OCI-LY1 (cell line): ENCODE results near the gene MARK3.

ENCODE experiments used
- EZH2 ChIP-seq: fragments of 200-600 bp; sonication (generic), shearing (Covaris generic); IDR thresholded peaks from 2 replicates; pipeline ENCODE4 v1.8.0; 2017; ENCODE audit warnings: borderline replicate concordance, mixed run types, mild to moderate bottlenecking, antibody characterized with exemption, low read length, moderate library complexity, mixed read lengths
- TF ChIP-seq, protein P1 (sequence below): fragments of 200-600 bp; sonication (generic), shearing (Covaris generic); IDR thresholded peaks from 2 replicates; pipeline ENCODE4 v1.5.1; 2017; ENCODE audit warnings: mild to moderate bottlenecking, antibody characterized with exemption, low read length, moderate library complexity, mixed read lengths

DNA sequence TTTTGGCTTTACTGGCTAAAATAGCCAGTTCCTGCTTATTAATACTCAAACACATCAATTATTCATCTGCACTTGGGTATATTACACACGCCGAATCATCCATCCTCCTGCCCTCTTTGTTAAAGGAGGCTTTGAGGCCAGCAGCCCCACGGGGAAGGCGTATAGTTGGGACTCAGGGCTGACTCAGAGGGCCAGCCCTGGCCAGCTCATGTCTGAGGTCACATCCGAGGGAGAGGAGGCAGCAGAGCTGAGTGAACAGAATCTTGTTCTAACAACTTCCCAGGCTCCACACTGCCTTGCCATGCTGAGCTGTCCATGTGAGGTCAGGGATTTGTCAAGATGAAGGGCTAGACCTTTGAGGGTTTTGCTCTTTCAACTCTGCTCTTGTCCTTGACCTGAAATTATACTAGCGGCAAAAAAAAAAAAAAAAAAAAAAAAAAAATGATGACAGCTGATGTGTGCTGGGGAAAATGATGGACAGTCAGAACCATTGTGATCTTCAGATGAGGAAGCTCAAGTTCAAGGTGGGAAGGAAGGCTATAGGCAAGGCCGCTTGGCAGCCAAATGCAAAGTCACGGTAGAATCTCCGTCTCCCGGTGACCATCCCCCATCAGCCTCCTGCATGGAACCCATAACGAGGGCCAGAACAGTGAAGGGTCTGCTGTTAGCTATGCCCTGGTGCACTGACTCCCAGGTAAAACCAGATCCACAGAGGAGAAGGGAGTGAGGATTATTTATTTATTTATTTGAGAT, 12.5 kb upstream of the MARK3 start:
- TF ChIP-seq, protein P1, sequence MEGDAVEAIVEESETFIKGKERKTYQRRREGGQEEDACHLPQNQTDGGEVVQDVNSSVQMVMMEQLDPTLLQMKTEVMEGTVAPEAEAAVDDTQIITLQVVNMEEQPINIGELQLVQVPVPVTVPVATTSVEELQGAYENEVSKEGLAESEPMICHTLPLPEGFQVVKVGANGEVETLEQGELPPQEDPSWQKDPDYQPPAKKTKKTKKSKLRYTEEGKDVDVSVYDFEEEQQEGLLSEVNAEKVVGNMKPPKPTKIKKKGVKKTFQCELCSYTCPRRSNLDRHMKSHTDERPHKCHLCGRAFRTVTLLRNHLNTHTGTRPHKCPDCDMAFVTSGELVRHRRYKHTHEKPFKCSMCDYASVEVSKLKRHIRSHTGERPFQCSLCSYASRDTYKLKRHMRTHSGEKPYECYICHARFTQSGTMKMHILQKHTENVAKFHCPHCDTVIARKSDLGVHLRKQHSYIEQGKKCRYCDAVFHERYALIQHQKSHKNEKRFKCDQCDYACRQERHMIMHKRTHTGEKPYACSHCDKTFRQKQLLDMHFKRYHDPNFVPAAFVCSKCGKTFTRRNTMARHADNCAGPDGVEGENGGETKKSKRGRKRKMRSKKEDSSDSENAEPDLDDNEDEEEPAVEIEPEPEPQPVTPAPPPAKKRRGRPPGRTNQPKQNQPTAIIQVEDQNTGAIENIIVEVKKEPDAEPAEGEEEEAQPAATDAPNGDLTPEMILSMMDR = no peak
- TF ChIP-seq EZH2 = no peak
